H1 (cell line): Measurements from ENCODE around the gene PKP1. TPM values are rescaled to one million over a fixed set of nuclear protein-coding genes. Genes with fewer than 3 reads are reported as not detected.

Experiments used
- CTCF ChIA-PET: fragments of 300-600 bp; sonication (Branson Sonifier 250); formaldehyde crosslinking; loops from one replicate; lab custom pipeline; 2021; ENCODE audit not compliant: partially characterized antibody; lab: Charles Lee
- POLR2A ChIA-PET: fragments of 300-600 bp; sonication (Branson Sonifier 250); formaldehyde crosslinking; loops from one replicate; lab custom pipeline; 2021; ENCODE audit warnings: inconsistent platforms; ENCODE audit not compliant: partially characterized antibody; lab: Charles Lee
- DNase-seq, 2 experiments: peaks; one replicate each; pipeline versions ENCODE4 v3.0.0 to v3.0.0-alpha.2; 2010 to 2022; ENCODE audit warnings: low spot score in 2 of 2, low read depth in 1 of 2, mixed read lengths in 1 of 2
- FAIRE-seq: peaks from 2 replicates; lab custom pipeline; 2011; peaks lifted over from hg19 to GRCh38; lab: Jason Lieb, UNC
- H2AFZ ChIP-seq: 2 replicates; pipeline ENCODE4 v1.8.1; 2012; ENCODE audit warnings: low read length, inconsistent platforms
- H2AK5ac ChIP-seq: 2 replicates; pipeline ENCODE4 v1.6.1; 2013; ENCODE audit warnings: low read depth, low read length
- H2BK120ac ChIP-seq: replicated peaks from 2 replicates; pipeline ENCODE3; 2013; ENCODE audit warnings: low read depth, low read length, inconsistent platforms
- H2BK12ac ChIP-seq: 2 replicates; pipeline ENCODE4 v1.6.1; 2013; ENCODE audit warnings: low read depth, low read length
- H2BK15ac ChIP-seq: 2 replicates; pipeline ENCODE4 v1.6.1; 2013; ENCODE audit warnings: low read length
- H2BK20ac ChIP-seq: 2 replicates; pipeline ENCODE4 v1.6.1; 2013; ENCODE audit warnings: low read length
- H2BK5ac ChIP-seq: 2 replicates; pipeline ENCODE4 v1.6.1; 2013; ENCODE audit warnings: low read depth, low read length
- H3K14ac ChIP-seq: 2 replicates; pipeline ENCODE4 v1.6.1; 2013; ENCODE audit warnings: inconsistent platforms; ENCODE audit not compliant: insufficient read length
- H3K18ac ChIP-seq: 2 replicates; pipeline ENCODE4 v1.6.1; 2013; ENCODE audit warnings: low read length; ENCODE audit errors: extremely low read depth
- H3K23ac ChIP-seq: 2 replicates; pipeline ENCODE4 v1.6.1; 2013; ENCODE audit warnings: inconsistent platforms; ENCODE audit not compliant: insufficient read length
- H3K23me2 ChIP-seq: 2 replicates; pipeline ENCODE4 v1.6.1; 2013; ENCODE audit warnings: low read depth, low read length
- H3K27ac ChIP-seq: 2 replicates; pipeline ENCODE4 v1.6.1; 2011; ENCODE audit warnings: low read depth, low read length, inconsistent platforms
- H3K27me3 ChIP-seq, 4 experiments: replicated peaks in 1 of 4; 1 replicate in 1 of 4; 2 replicates in 3 of 4; pipeline versions ENCODE4 v1.6.1 to v1.8.1; 2011 to 2013; ENCODE audit warnings: low read length in 3 of 4, mild to moderate bottlenecking in 3 of 4, inconsistent platforms in 2 of 4, mixed read lengths in 2 of 4, moderate library complexity in 1 of 4; ENCODE audit not compliant: control insufficient read depth in 3 of 4, insufficient read depth in 3 of 4; ENCODE audit errors: extremely low read depth in 1 of 4
- H3K36me3 ChIP-seq, 4 experiments: 2 replicates each; pipeline versions ENCODE4 v1.6.1 to v1.8.1; 2011 to 2013; ENCODE audit warnings: mild to moderate bottlenecking in 4 of 4, low read length in 3 of 4, moderate library complexity in 2 of 4, control low read depth in 1 of 4, inconsistent platforms in 1 of 4; ENCODE audit not compliant: insufficient read depth in 4 of 4, control insufficient read depth in 2 of 4
- H3K4ac ChIP-seq: replicated peaks from 2 replicates; pipeline ENCODE3; 2013; ENCODE audit warnings: low read length, low read depth, mixed read lengths, inconsistent platforms; ENCODE audit not compliant: insufficient read length
- H3K4me1 ChIP-seq, 4 experiments: replicated peaks in 1 of 4; 1 replicate in 1 of 4; 2 replicates in 3 of 4; pipeline versions ENCODE4 v1.6.1 to v1.8.1; 2011 to 2013; ENCODE audit warnings: low read length in 3 of 4, inconsistent platforms in 2 of 4, mixed read lengths in 1 of 4; ENCODE audit not compliant: insufficient read depth in 4 of 4, control insufficient read depth in 3 of 4
- H3K4me2 ChIP-seq, 2 experiments: 2 replicates each; pipeline versions ENCODE4 v1.6.1 to v1.8.1; 2011 to 2013; ENCODE audit warnings: low read depth in 2 of 2, low read length in 2 of 2, control low read depth in 1 of 2, inconsistent platforms in 1 of 2, mild to moderate bottlenecking in 1 of 2; ENCODE audit not compliant: insufficient read depth in 1 of 2
- H3K4me3 ChIP-seq, 4 experiments: fragments of 200-600, 300-600 bp in 1 of 4; sonication (generic), shearing (Covaris generic), sonication (Bioruptor Twin) in 1 of 4; 2 replicates each; pipeline versions ENCODE4 v1.5.1 to v1.8.1; 2011 to 2016; ENCODE audit warnings: low read length in 4 of 4, low read depth in 3 of 4, control low read depth in 2 of 4, inconsistent platforms in 2 of 4, mild to moderate bottlenecking in 2 of 4, mixed read lengths in 1 of 4, moderate library complexity in 1 of 4; ENCODE audit not compliant: insufficient read depth in 2 of 4; ENCODE audit errors: extremely low read depth in 1 of 4
- H3K56ac ChIP-seq: replicated peaks from 2 replicates; pipeline ENCODE3; 2013; ENCODE audit warnings: low read depth, mild to moderate bottlenecking, mixed read lengths, low read length, inconsistent platforms; ENCODE audit not compliant: insufficient read length
- H3K79me1 ChIP-seq: 2 replicates; pipeline ENCODE4 v1.6.1; 2013; ENCODE audit warnings: low read depth, low read length, control low read depth
- H3K79me2 ChIP-seq, 2 experiments: 2 replicates each; pipeline versions ENCODE4 v1.6.1 to v1.8.1; 2012 to 2013; ENCODE audit warnings: low read length in 2 of 2, mild to moderate bottlenecking in 2 of 2, inconsistent platforms in 1 of 2; ENCODE audit not compliant: insufficient read depth in 2 of 2, control insufficient read depth in 1 of 2
- H3K9ac ChIP-seq, 4 experiments: replicated peaks in 1 of 4; 1 replicate in 1 of 4; 2 replicates in 3 of 4; pipeline versions ENCODE4 v1.6.1 to v1.8.1; 2011 to 2013; ENCODE audit warnings: low read depth in 3 of 4, low read length in 3 of 4, control low read depth in 2 of 4, mild to moderate bottlenecking in 2 of 4, moderate library complexity in 2 of 4, inconsistent platforms in 1 of 4; ENCODE audit errors: extremely low read depth in 1 of 4
- H3K9me3 ChIP-seq, 2 experiments: 2 replicates each; pipeline versions ENCODE4 v1.6.1 to v1.8.1; 2012 to 2013; ENCODE audit warnings: mild to moderate bottlenecking in 2 of 2, moderate library complexity in 2 of 2, control low read depth in 1 of 2, inconsistent platforms in 1 of 2, low read depth in 1 of 2, low read length in 1 of 2, mixed read lengths in 1 of 2; ENCODE audit not compliant: insufficient read depth in 2 of 2
- H4K20me1 ChIP-seq, 2 experiments: replicated peaks in 1 of 2; 2 replicates each; pipeline versions ENCODE3 to v1.8.1; 2011 to 2013; ENCODE audit warnings: inconsistent platforms in 2 of 2, low read length in 2 of 2, mild to moderate bottlenecking in 1 of 2; ENCODE audit not compliant: insufficient read depth in 2 of 2, control insufficient read depth in 1 of 2
- H4K5ac ChIP-seq: 2 replicates; pipeline ENCODE4 v1.6.1; 2013; ENCODE audit warnings: low read length, low read depth, mixed read lengths, inconsistent platforms; ENCODE audit not compliant: insufficient read length
- H4K8ac ChIP-seq: 2 replicates; pipeline ENCODE4 v1.8.0; 2013; ENCODE audit warnings: mild to moderate bottlenecking, moderate library complexity, low read length, inconsistent platforms; ENCODE audit not compliant: insufficient read depth; ENCODE audit errors: extremely low read depth
- H4K91ac ChIP-seq: replicated peaks from 2 replicates; pipeline ENCODE3; 2013; ENCODE audit warnings: low read length, mixed read lengths, inconsistent platforms; ENCODE audit not compliant: insufficient read length
- CEBPB ChIP-seq: IDR thresholded peaks from 2 replicates; pipeline ENCODE4 v1.6.1; 2012; ENCODE audit warnings: low read depth, low read length
- CTBP2 ChIP-seq: IDR thresholded peaks from 2 replicates; pipeline ENCODE4 v1.7.0; 2011; ENCODE audit warnings: borderline replicate concordance, mild to moderate bottlenecking, moderate library complexity, mixed read lengths, low read length; ENCODE audit not compliant: insufficient read depth, insufficient read length
- GABPA ChIP-seq: IDR thresholded peaks from 2 replicates; pipeline ENCODE4 v1.6.1; 2011; ENCODE audit warnings: mild to moderate bottlenecking, low read length, moderate library complexity, borderline replicate concordance; ENCODE audit not compliant: insufficient read depth
- GTF2F1 ChIP-seq: IDR thresholded peaks from 2 replicates; pipeline ENCODE4 v1.6.1; 2012; ENCODE audit warnings: low read depth, low read length, improper control_type of control experiment, borderline replicate concordance
- KDM4A ChIP-seq: IDR thresholded peaks from one replicate; pipeline ENCODE4 v1.7.1; 2012; ENCODE audit warnings: low read depth, mild to moderate bottlenecking, moderate library complexity, low read length, inconsistent platforms; ENCODE audit not compliant: severe bottlenecking
- MAFK ChIP-seq: IDR thresholded peaks from 2 replicates; pipeline ENCODE4 v1.6.1; 2012; ENCODE audit warnings: low read depth, mild to moderate bottlenecking, improper control_type of control experiment, low read length
- PHF8 ChIP-seq: fragments of 200-600 bp; sonication (generic); conservative IDR thresholded peaks from 2 replicates; pipeline ENCODE4 v1.7.1; 2012; ENCODE audit warnings: low read depth, mild to moderate bottlenecking, inconsistent platforms, low read length, moderate library complexity
- POLR2A ChIP-seq, 2 experiments: IDR thresholded peaks; 1 replicate in 1 of 2; 2 replicates in 1 of 2; pipeline ENCODE4 v1.6.1; 2011; ENCODE audit warnings: low read depth in 2 of 2, low read length in 2 of 2, mild to moderate bottlenecking in 2 of 2; ENCODE audit errors: control extremely low read depth in 1 of 2
- POLR2AphosphoS5 ChIP-seq: IDR thresholded peaks from 2 replicates; pipeline ENCODE4 v1.6.1; 2011; ENCODE audit warnings: low read depth, low read length
- POU5F1 ChIP-seq: IDR thresholded peaks from 2 replicates; pipeline ENCODE4 v1.6.1; 2011; ENCODE audit warnings: low read depth, mild to moderate bottlenecking, low read length, moderate library complexity
- SIRT6 ChIP-seq: IDR thresholded peaks from one replicate; pipeline ENCODE4 v1.7.1; 2012; ENCODE audit warnings: low read length, inconsistent platforms
- SIX5 ChIP-seq: IDR thresholded peaks from 2 replicates; pipeline ENCODE4 v1.6.1; 2011; ENCODE audit warnings: mild to moderate bottlenecking, low read depth, low read length
- ZNF274 ChIP-seq: IDR thresholded peaks from 2 replicates; pipeline ENCODE4 v1.7.0; 2012; ENCODE audit warnings: low read length, borderline replicate concordance; ENCODE audit errors: extremely low read depth
- WGBS, 2 experiments: shearing (Covaris generic) in 1 of 2; methylation state at CpG; one replicate each; pipeline versions ENCODE4 v1.1.6 to v1.1.7; 2013 to 2015; ENCODE audit warnings: low lambda C conversion rate in 2 of 2, mixed read lengths in 2 of 2, inconsistent platforms in 1 of 2, low coverage in 1 of 2, missing lambda C conversion rate in 1 of 2; ENCODE audit not compliant: insufficient replicate concordance in 2 of 2, insufficient coverage in 1 of 2, insufficient read length in 1 of 2; ENCODE audit errors: extremely low coverage in 1 of 2, missing lambda C conversion rate in 1 of 2; 5-methylcytosine and 5-hydroxymethylcytosine counted together
- polyA plus RNA-seq, 7 experiments: library from polyadenylated mRNA; depleted of rRNA in 3 of 7; stranded (reverse) in 5 of 7; unstranded in 2 of 7; fragments of >200 nt in 5 of 7; fragments of 200-250 nt in 2 of 7; gene quantifications; 1 replicate in 5 of 7; 2 replicates in 1 of 7; 4 replicates in 1 of 7; pipeline versions ENCODE4 v1.2.1 to v1.2.3, GENCODE V29; 2011 to 2013; ENCODE audit warnings: missing spikeins in 2 of 7, mixed read lengths in 2 of 7
- total RNA-seq: library from RNA; stranded (reverse); fragmentation: NEBNext Ultra II Directional; extraction: Animal tissue kit (Norgen Biotek cat#: 25700); gene quantifications from 2 replicates; pipeline ENCODE4 v1.2.1, GENCODE V29; 2021

The PKP1 gene
- total and polyA plus RNA-seq, 2 of the 8 experiments (the other 6 are each of a cell fraction or from before 2014, with no cell fraction given), result 0.21 to 0.95 TPM

- Histone ChIP-seq H3K23me2 (peaks cover 20% of the 10 kb centered on the region; the same call in 1 of the 2 replicates), H4K8ac (no peak overlapping the region), H3K4me1 (peaks cover 0 to 11% (median 11%) of the 10 kb centered on the region in 4 experiments; a peak in 6 of 7 replicates), H3K4ac (no peak overlapping the region), H3K79me1 (no peaks in the 10 kb centered on the region), H3K4me3 (no peak overlapping the region), H2BK12ac (no peak overlapping the region), H3K79me2 (no peaks in the 10 kb centered on the region), H2BK5ac (no peak overlapping the region), H3K56ac (no peak overlapping the region), H3K4me2 (no peak overlapping the region), H3K9me3 (no peaks in the 10 kb centered on the region), H2AFZ (no peak overlapping the region; the same call in 1 of the 2 replicates), H2BK120ac (no peak overlapping the region), H2AK5ac (no peak overlapping the region; the same call in 1 of the 2 replicates), H3K14ac (no peak overlapping the region), H4K20me1 (no peaks in the 10 kb centered on the region), H2BK15ac (peak overlapping the region; percentile 36; the same call in 1 of the 2 replicates), H3K18ac (no peak overlapping the region), H3K36me3 (no peaks in the 10 kb centered on the region), H3K23ac (no peak overlapping the region), H3K9ac (no peak overlapping the region), H3K27me3 (peaks cover 0 to 8% (median 0%) of the 10 kb centered on the region in 4 experiments; a peak in 3 of 7 replicates), H2BK20ac (no peak overlapping the region), H4K91ac (no peak overlapping the region), H3K27ac (no peak overlapping the region), H4K5ac (no peak overlapping the region)
- DNase-seq (peak in 1 of 2 experiments; percentile 30), FAIRE-seq (no peak)
- ChIA-PET POLR2A (no interaction called here), CTCF (interaction anchor here (1.2 to 9.7 kb wide), 18 partner anchors 7 to 251 kb away, joined by 3 to 154 read pairs (median 4); no protein-coding TSS in a partner anchor)
- WGBS, 2 experiments, result 95% methylated on average over 7 of the region's 8 CpGs; no CpG with 5 or more reads in 1 of the 2 experiments
- no peak for TF ChIP-seq SIRT6
- TF ChIP-seq PHF8, result no peak
- TF ChIP-seq GABPA, result no peak
- no peak for TF ChIP-seq SIX5
- no peak for TF ChIP-seq MAFK
- TF ChIP-seq CTBP2, result no peak
- no peak for TF ChIP-seq POLR2AphosphoS5
- no peak for TF ChIP-seq KDM4A
- TF ChIP-seq POLR2A (IDR thresholded peaks at IDR 0.05; ENCODE audit: control extremely low read depth in 1 of 2, low read depth in 2 of 2, low read length in 2 of 2), result no peak
- no peak for TF ChIP-seq POU5F1
- TF ChIP-seq CEBPB, result no peak
- no peak for TF ChIP-seq GTF2F1
- TF ChIP-seq ZNF274, result no peak
Measured at GRCh38 chr1:201261771-201262547, 21.3 kb upstream of the PKP1 start.
